Activated CD8-positive, alpha-beta T cell treated with anti-CD3 and anti-CD28 coated beads, Interleukin-2, amount 10 ng/mL, durations not matched to agents 7 days and 5 days (primary cell): ENCODE measurements around the gene RAET1G. TPM values are rescaled to one million over a fixed set of nuclear protein-coding genes. Genes with fewer than 3 reads are reported as not detected.
"Not testable (repeated sequence)": the region's sequence is repeated elsewhere in the genome, so short reads cannot be mapped to it uniquely, and the experiment has no call there.

ENCODE experiments used
- ATAC-seq: fragments of 150-1000 bp; cut with Tn5 transposase; one replicate; pipeline ENCODE4 v1.10.0; 2021; ENCODE audit warnings: moderate library complexity
- CTCF ChIA-PET: fragments of 350-600 bp; sonication (Branson Sonifier 250); formaldehyde crosslinking; loops from one replicate; lab custom pipeline; 2021; ENCODE audit warnings: antibody characterized with exemption; lab: Charles Lee
- POLR2A ChIA-PET: fragments of 350-600 bp; sonication (Branson Sonifier 250); formaldehyde crosslinking; loops from one replicate; lab custom pipeline; 2021; ENCODE audit warnings: antibody characterized with exemption; lab: Charles Lee
- DNase-seq: peaks from one replicate; pipeline ENCODE4 v3.0.0-alpha.2; 2020
- H3K27ac Mint-ChIP-seq: one replicate; pipeline ENCODE4 v1.8.0; 2021; ENCODE audit warnings: mild to moderate bottlenecking, mixed read lengths
- H3K27me3 Mint-ChIP-seq: one replicate; pipeline ENCODE4 v1.8.0; 2021; ENCODE audit warnings: low read depth, mixed read lengths
- H3K36me3 Mint-ChIP-seq: one replicate; pipeline ENCODE4 v1.8.0; 2021; ENCODE audit warnings: low read depth, mixed read lengths
- H3K4me1 Mint-ChIP-seq: one replicate; pipeline ENCODE4 v1.8.0; 2021; ENCODE audit warnings: low read depth, mixed read lengths
- H3K4me3 Mint-ChIP-seq: one replicate; pipeline ENCODE4 v1.8.0; 2021; ENCODE audit warnings: mild to moderate bottlenecking, mixed read lengths
- H3K9me3 Mint-ChIP-seq: one replicate; pipeline ENCODE4 v1.8.0; 2022; ENCODE audit warnings: mixed read lengths; ENCODE audit not compliant: insufficient read depth
- total RNA-seq, 2 experiments: library from RNA; stranded (reverse); gene quantifications; one replicate each; pipeline ENCODE4 v1.2.3, GENCODE V29; 2021

The RAET1G gene
- total RNA-seq, 2 experiments from 2014 or later, result not detected

- no peaks in the 10 kb centered on the region for H3K9me3 Mint-ChIP-seq
- H3K4me3 Mint-ChIP-seq, result peak overlapping the region; percentile 32
- peaks cover 66% of the 10 kb centered on the region for H3K27me3 Mint-ChIP-seq
- no peak for DNase-seq
- no peak overlapping the region for H3K27ac Mint-ChIP-seq
- ChIA-PET CTCF (interaction anchor here (1.0 to 2.2 kb wide), 2 partner anchors 12 to 77 kb away, joined by 3 to 10 read pairs; no protein-coding TSS in a partner anchor), POLR2A (interaction anchor here (0.7 kb wide), 1 partner anchor 1540 kb away, joined by 4 read pairs; no protein-coding TSS in a partner anchor)
- peaks cover 43% of the 10 kb centered on the region for H3K4me1 Mint-ChIP-seq
- no peaks in the 10 kb centered on the region for H3K36me3 Mint-ChIP-seq
- no peak for ATAC-seq
Observed at GRCh38 chr6:149939909-149940671, 17.2 kb upstream of the RAET1G start.

- H3K4me1 Mint-ChIP-seq, result peaks cover 48% of the 10 kb centered on the region
- H3K9me3 Mint-ChIP-seq, result no peaks in the 10 kb centered on the region
- peak overlapping the region; percentile 59 for H3K4me3 Mint-ChIP-seq
- no peak for DNase-seq
- POLR2A ChIA-PET, result no interaction called here
- no peaks in the 10 kb centered on the region for H3K36me3 Mint-ChIP-seq
- H3K27me3 Mint-ChIP-seq, result peaks cover 74% of the 10 kb centered on the region
- no peak overlapping the region for H3K27ac Mint-ChIP-seq
- CTCF ChIA-PET, result interaction anchor here (0.6 kb wide), 1 partner anchor 14 kb away, joined by 3 read pairs; no protein-coding TSS in a partner anchor
- no peak for ATAC-seq
Observed at GRCh38 chr6:149939356-149939648, 16.4 kb upstream of the RAET1G start.

- ChIA-PET CTCF (interaction anchor here (0.6 to 0.8 kb wide), 2 partner anchors 14 to 78 kb away, joined by 3 to 4 read pairs; no protein-coding TSS in a partner anchor), POLR2A (no interaction called here)
- Mint-ChIP-seq H3K36me3 (no peaks in the 10 kb centered on the region), H3K4me1 (peaks cover 50% of the 10 kb centered on the region), H3K27ac (peak overlapping the region; percentile 32), H3K4me3 (peak overlapping the region; percentile 59), H3K27me3 (peaks cover 73% of the 10 kb centered on the region), H3K9me3 (no peaks in the 10 kb centered on the region)
- ATAC-seq, result peak; percentile 21
- peak; percentile 55 for DNase-seq
Observed at GRCh38 chr6:149938571-149939355, 15.8 kb upstream of the RAET1G start.

- ATAC-seq, result peak; percentile 28
- H3K36me3 Mint-ChIP-seq, POLR2A ChIA-PET, DNase-seq, H3K9me3 Mint-ChIP-seq: not testable (repeated sequence)
- CTCF ChIA-PET, result interaction anchor here (0.8 kb wide), 1 partner anchor 79 kb away, joined by 4 read pairs; no protein-coding TSS in a partner anchor
- Mint-ChIP-seq H3K4me3 (peak overlapping the region; percentile 59), H3K4me1 (peaks cover 50% of the 10 kb centered on the region), H3K27ac (peak overlapping the region; percentile 17), H3K27me3 (peaks cover 75% of the 10 kb centered on the region)
Observed at GRCh38 chr6:149938013-149938570, 15.2 kb upstream of the RAET1G start.

GRCh38 chr6:149936743-149937142, 13.8 kb upstream of the RAET1G start:
- Mint-ChIP-seq H3K4me3 (no peak overlapping the region), H3K27ac (no peak overlapping the region), H3K9me3 (no peaks in the 10 kb centered on the region), H3K27me3 (peaks cover 76% of the 10 kb centered on the region), H3K4me1 (peaks cover 41% of the 10 kb centered on the region), H3K36me3 (no peaks in the 10 kb centered on the region)
- DNase-seq, result no peak
- ATAC-seq, result no peak
- ChIA-PET POLR2A (no interaction called here), CTCF (interaction anchor here (1.2 to 2.5 kb wide), 2 partner anchors 74 to 81 kb away, joined by 4 to 17 read pairs; no protein-coding TSS in a partner anchor)

GRCh38 chr6:149935668-149936067, 12.7 kb upstream of the RAET1G start:
- Mint-ChIP-seq H3K27ac (no peak overlapping the region), H3K27me3 (peaks cover 79% of the 10 kb centered on the region)

GRCh38 chr6:149935246-149935645, 12.3 kb upstream of the RAET1G start:
- Mint-ChIP-seq H3K4me3 (no peak overlapping the region), H3K27ac (peak overlapping the region; percentile 27), H3K9me3 (no peaks in the 10 kb centered on the region), H3K27me3 (peaks cover 79% of the 10 kb centered on the region), H3K36me3 (no peaks in the 10 kb centered on the region), H3K4me1 (peaks cover 28% of the 10 kb centered on the region)
- POLR2A ChIA-PET, result interaction anchor here (1.3 kb wide), 1 partner anchor 31 kb away, joined by 3 read pairs; no protein-coding TSS in a partner anchor
- CTCF ChIA-PET, result interaction anchor here (0.8 to 2.5 kb wide), 3 partner anchors 16 to 82 kb away, joined by 3 to 17 read pairs (median 3); no protein-coding TSS in a partner anchor
- ATAC-seq (no peak), DNase-seq (no peak)

More at GRCh38 chr6:149935668-149936067, 12.7 kb upstream of the RAET1G start:
- H3K9me3 Mint-ChIP-seq, result no peaks in the 10 kb centered on the region
- POLR2A ChIA-PET, result interaction anchor here (1.3 kb wide), 1 partner anchor 31 kb away, joined by 3 read pairs; no protein-coding TSS in a partner anchor
- H3K4me1 Mint-ChIP-seq, result peaks cover 32% of the 10 kb centered on the region
- DNase-seq, result no peak
- H3K4me3 Mint-ChIP-seq, result no peak overlapping the region
- no peaks in the 10 kb centered on the region for H3K36me3 Mint-ChIP-seq
- no peak for ATAC-seq
- CTCF ChIA-PET, result interaction anchor here (1.1 to 2.5 kb wide), 3 partner anchors 26 to 82 kb away, joined by 3 to 17 read pairs (median 4); no protein-coding TSS in a partner anchor

GRCh38 chr6:149934249-149935156, 11.6 kb upstream of the RAET1G start:
- H3K27me3 Mint-ChIP-seq, result peaks cover 79% of the 10 kb centered on the region
- H3K9me3 Mint-ChIP-seq, result no peaks in the 10 kb centered on the region
- H3K36me3 Mint-ChIP-seq, result no peaks in the 10 kb centered on the region
- ChIA-PET POLR2A (interaction anchor here (1.3 kb wide), 1 partner anchor 32 kb away, joined by 3 read pairs; no protein-coding TSS in a partner anchor), CTCF (interaction anchor here (0.8 to 2.5 kb wide), 3 partner anchors 17 to 83 kb away, joined by 3 to 17 read pairs (median 3); no protein-coding TSS in a partner anchor)
- DNase-seq (peak; percentile 84), ATAC-seq (peak; percentile 52)
- peak overlapping the region; percentile 9 for H3K27ac Mint-ChIP-seq
- peaks cover 20% of the 10 kb centered on the region for H3K4me1 Mint-ChIP-seq
- H3K4me3 Mint-ChIP-seq, result no peak overlapping the region

GRCh38 chr6:149933461-149933860, 10.5 kb upstream of the RAET1G start:
- ChIA-PET POLR2A (no interaction called here), CTCF (no interaction called here)
- Mint-ChIP-seq H3K27me3 (peaks cover 82% of the 10 kb centered on the region), H3K36me3 (no peaks in the 10 kb centered on the region), H3K4me3 (no peak overlapping the region), H3K4me1 (peaks cover 11% of the 10 kb centered on the region), H3K9me3 (no peaks in the 10 kb centered on the region), H3K27ac (no peak overlapping the region)
- no peak for ATAC-seq
- DNase-seq, result no peak

GRCh38 chr6:149933036-149933435, 10.1 kb upstream of the RAET1G start:
- ATAC-seq, result no peak
- peaks cover 86% of the 10 kb centered on the region for H3K27me3 Mint-ChIP-seq
- ChIA-PET CTCF (no interaction called here), POLR2A (no interaction called here)
- H3K9me3 Mint-ChIP-seq, result no peaks in the 10 kb centered on the region
- H3K4me1 Mint-ChIP-seq, result peaks cover 7% of the 10 kb centered on the region
- H3K4me3 Mint-ChIP-seq, result no peak overlapping the region
- H3K27ac Mint-ChIP-seq, result no peak overlapping the region
- DNase-seq, result no peak
- H3K36me3 Mint-ChIP-seq, result no peaks in the 10 kb centered on the region
